ENCODE measurements around the gene ACOT7.

Gene ACOT7

GRCh38 chr1:6245869-6246496 is 147.6 kb downstream of the ACOT7 start:
- DNase-seq, result peak; percentile 38 to 59 (median 43)

- DNase-seq, result peak; percentile 84 to 96 (median 94)
Observed at GRCh38 chr1:6245086-6245868, 148.3 kb downstream of the ACOT7 start.

- no peak for DNase-seq
Observed at GRCh38 chr1:6244401-6245049, 149.0 kb downstream of the ACOT7 start.

- DNase-seq, result no peak
Observed at GRCh38 chr1:6243993-6244392, 149.6 kb downstream of the ACOT7 start, which contains the start of gene HES3. Gene HES3 (plus strand): TSS chr1:6244179. CDS start chr1:6244366, 187 bp downstream.

- no peak for DNase-seq
Observed at GRCh38 chr1:6243053-6243834, 150.3 kb downstream of the ACOT7 start.

- DNase-seq, result peak in 2 of 3 donors; percentile 21 to 52
Observed at GRCh38 chr1:6241887-6242740, 151.5 kb downstream of the ACOT7 start.

GRCh38 chr1:6241107-6241886 is 152.3 kb downstream of the ACOT7 start:
- no peak for DNase-seq

- peak in 1 of 3 donors; percentile 20 for DNase-seq
Observed at GRCh38 chr1:6239950-6240768, 153.4 kb downstream of the ACOT7 start.

GRCh38 chr1:6239213-6239752 is 154.3 kb downstream of the ACOT7 start:
- peak in 1 of 3 donors; percentile 32 for DNase-seq

- no peak for DNase-seq
Observed at GRCh38 chr1:6237093-6237492, 156.5 kb downstream of the ACOT7 start.

- no peak for DNase-seq
Observed at GRCh38 chr1:6235296-6235677, 158.3 kb downstream of the ACOT7 start.

GRCh38 chr1:6234502-6235295 is 158.9 kb downstream of the ACOT7 start:
- no peak for DNase-seq

GRCh38 chr1:6233376-6233775 is 160.2 kb downstream of the ACOT7 start:
- DNase-seq, result no peak

- no peak for DNase-seq
Observed at GRCh38 chr1:6225651-6226050, 167.9 kb downstream of the ACOT7 start.

GRCh38 chr1:6224718-6225117 is 168.8 kb downstream of the ACOT7 start:
- no peak for DNase-seq

GRCh38 chr1:6223617-6224016 is 169.9 kb downstream of the ACOT7 start:
- no peak for DNase-seq

GRCh38 chr1:6222636-6223035 is 170.9 kb downstream of the ACOT7 start:
- DNase-seq, result no peak

GRCh38 chr1:6221210-6221784 is 172.3 kb downstream of the ACOT7 start:
- no peak for DNase-seq

- no peak for DNase-seq
Observed at GRCh38 chr1:6220236-6220635, 173.3 kb downstream of the ACOT7 start.

All from suppressor macrophage treated with lipopolysaccharide for 1 hour (primary cell).